Upper lobe of right lung (tissue), 1 donor: ENCODE measurements around the gene VDR. TPM values are rescaled to one million over a fixed set of nuclear protein-coding genes. Genes with fewer than 3 reads are reported as not detected.

ENCODE experiments used
- ATAC-seq: fragments of 200-7000 bp; cut with Tn5 transposase; one replicate; pipeline ENCODE4 v1.9.1; 2020; ENCODE audit warnings: mild to moderate bottlenecking, moderate library complexity
- DNase-seq: peaks from one replicate; pipeline ENCODE4 v3.0.0-alpha.2; 2020
- H3K27ac ChIP-seq: fragments of 200-600 bp; one replicate; pipeline ENCODE4 v1.8.0; 2022
- H3K27me3 ChIP-seq: fragments of 200-600 bp; one replicate; pipeline ENCODE4 v1.8.0; 2022; ENCODE audit warnings: mild to moderate bottlenecking
- H3K36me3 ChIP-seq: fragments of 200-600 bp; one replicate; pipeline ENCODE4 v1.8.0; 2022
- H3K4me1 ChIP-seq: fragments of 200-600 bp; one replicate; pipeline ENCODE4 v1.8.0; 2022
- H3K4me3 ChIP-seq: fragments of 200-600 bp; one replicate; pipeline ENCODE4 v1.8.0; 2022; ENCODE audit warnings: mild to moderate bottlenecking
- H3K9me3 ChIP-seq: fragments of 200-600 bp; one replicate; pipeline ENCODE4 v1.8.0; 2022
- intact Hi-C: fragments of 100-400 bp; cut with DNase I; formaldehyde crosslinking; loops from one replicate; pipeline ENCODE4 v1.11.0; 2022
- total RNA-seq: library from RNA; stranded (reverse); fragmentation: NEBNext Ultra II Directional; extraction: Animal tissue kit (Norgen Biotek cat#: 25700); gene quantifications from one replicate; pipeline ENCODE4 v1.2.1, GENCODE V29; 2021
- TF ChIP-seq, protein P1 (sequence below): fragments of 200-600 bp; IDR thresholded peaks from one replicate; pipeline ENCODE4 v1.8.0; 2022; ENCODE audit warnings: antibody characterized with exemption
- donor health status: DM: no; HTN: yes; CAD: no; lungs with severe emphysema.

The VDR gene
- total RNA-seq, 1 donor from 2014 or later: 28.7 TPM

DNA sequence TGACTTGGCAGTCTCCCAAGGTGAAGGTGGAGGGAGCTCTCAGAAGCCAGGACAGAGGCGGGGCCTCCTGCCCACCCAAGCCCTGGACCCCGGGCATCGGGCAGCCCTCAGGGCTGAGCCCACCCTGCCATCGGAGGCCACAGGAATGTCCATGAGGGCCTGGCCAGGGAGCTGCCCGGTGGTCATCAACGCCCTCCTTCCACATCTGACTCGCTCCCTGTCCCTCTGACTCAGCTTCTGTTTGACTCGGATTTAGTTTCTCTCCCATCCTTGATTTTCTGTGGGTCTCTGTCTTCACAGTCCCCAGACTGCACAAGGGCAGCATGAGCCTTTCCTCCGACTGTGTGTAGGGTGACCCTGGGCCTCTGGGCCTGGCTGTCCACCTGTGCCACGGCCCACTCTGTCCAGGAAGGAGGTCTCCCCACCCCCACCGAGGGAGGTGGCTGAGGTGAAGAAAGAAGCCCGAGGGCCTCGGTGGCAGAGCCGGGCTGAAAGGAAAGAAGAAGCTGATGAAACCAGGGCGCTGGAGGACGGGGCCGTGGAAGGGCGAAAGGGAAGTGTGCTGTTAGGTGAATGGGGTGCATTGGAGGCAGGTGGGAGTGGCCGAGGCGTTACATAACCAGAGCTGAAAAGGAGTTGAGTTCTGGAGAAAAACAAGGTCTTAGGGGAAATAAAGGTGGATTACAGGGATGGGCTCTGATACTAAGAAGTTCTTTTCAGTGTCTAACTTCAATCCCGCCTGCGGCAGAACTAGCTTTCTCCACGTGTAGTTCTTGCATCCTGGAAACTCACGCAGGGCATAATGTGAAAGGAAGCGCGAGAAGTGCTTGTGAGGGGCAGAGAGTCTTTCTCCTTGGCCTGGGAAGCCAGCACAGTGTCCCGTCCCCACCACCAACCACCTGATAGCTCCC lies 41.9 kb upstream of the VDR start:
- H3K4me3 ChIP-seq: no peak overlapping the region
- H3K27ac ChIP-seq: no peak overlapping the region
- H3K9me3 ChIP-seq: no peaks in the 10 kb centered on the region
- H3K27me3 ChIP-seq: peaks cover 6% of the 10 kb centered on the region
- peak; percentile 15 for ATAC-seq
- H3K36me3 ChIP-seq: no peaks in the 10 kb centered on the region
- intact Hi-C loops: no loop called here
- DNase-seq: no peak
- TF ChIP-seq, protein P1, sequence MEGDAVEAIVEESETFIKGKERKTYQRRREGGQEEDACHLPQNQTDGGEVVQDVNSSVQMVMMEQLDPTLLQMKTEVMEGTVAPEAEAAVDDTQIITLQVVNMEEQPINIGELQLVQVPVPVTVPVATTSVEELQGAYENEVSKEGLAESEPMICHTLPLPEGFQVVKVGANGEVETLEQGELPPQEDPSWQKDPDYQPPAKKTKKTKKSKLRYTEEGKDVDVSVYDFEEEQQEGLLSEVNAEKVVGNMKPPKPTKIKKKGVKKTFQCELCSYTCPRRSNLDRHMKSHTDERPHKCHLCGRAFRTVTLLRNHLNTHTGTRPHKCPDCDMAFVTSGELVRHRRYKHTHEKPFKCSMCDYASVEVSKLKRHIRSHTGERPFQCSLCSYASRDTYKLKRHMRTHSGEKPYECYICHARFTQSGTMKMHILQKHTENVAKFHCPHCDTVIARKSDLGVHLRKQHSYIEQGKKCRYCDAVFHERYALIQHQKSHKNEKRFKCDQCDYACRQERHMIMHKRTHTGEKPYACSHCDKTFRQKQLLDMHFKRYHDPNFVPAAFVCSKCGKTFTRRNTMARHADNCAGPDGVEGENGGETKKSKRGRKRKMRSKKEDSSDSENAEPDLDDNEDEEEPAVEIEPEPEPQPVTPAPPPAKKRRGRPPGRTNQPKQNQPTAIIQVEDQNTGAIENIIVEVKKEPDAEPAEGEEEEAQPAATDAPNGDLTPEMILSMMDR: no peak
- peaks cover 8% of the 10 kb centered on the region for H3K4me1 ChIP-seq

DNA sequence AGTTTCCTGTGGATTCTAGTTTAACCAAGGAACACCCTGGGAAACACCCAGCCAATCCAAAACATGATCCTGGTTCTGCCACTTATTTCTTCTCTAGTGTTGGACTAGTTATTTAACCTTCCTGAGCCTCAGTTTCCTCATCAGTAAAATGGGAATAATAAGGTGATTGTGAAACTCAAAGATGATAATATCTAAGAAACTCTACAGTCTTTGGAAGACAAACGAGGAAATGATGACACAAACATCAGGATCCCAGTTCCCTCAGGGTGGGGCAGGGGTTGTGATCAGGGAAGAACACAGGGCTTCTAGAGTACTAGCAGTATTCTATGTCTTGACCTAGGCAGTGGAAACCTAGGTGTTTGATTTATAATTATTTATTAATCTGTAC lies 40.5 kb upstream of the VDR start:
- intact Hi-C loops: no loop called here
- no peaks in the 10 kb centered on the region for H3K9me3 ChIP-seq
- ATAC-seq: no peak
- no peak for DNase-seq
- no peaks in the 10 kb centered on the region for H3K36me3 ChIP-seq
- TF ChIP-seq, protein P1: no peak
- H3K4me1 ChIP-seq: peaks cover 8% of the 10 kb centered on the region
- no peak overlapping the region for H3K27ac ChIP-seq
- peaks cover 9% of the 10 kb centered on the region for H3K27me3 ChIP-seq
- no peak overlapping the region for H3K4me3 ChIP-seq

DNA sequence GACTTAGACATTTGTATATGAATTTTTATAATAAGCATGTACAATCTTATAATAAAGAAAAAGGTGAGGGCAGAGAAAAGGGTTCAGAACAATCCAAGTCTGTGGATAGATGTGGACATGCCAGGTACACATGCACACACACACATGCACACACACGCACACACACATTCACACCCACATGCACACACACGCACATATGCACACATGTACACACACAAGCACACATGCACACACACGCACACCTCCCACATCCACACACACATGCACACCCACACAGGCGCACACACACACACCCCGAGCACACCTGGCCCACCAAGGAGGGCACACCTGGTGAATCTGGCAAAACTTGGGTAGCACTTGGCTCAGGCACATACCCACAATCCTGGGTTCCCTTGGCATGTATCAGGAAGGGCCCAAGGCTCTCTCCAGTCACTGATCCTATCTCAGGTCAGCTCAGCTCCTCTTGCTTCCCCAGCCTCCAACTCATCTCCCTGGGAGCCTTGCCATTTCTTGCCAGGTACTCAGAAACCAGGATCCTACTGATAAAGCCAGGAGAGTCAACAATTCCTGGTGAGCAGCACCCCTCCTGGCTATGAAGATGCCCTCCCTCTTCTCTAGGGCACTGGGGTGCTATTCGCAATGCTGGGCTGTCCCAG lies 40.0 kb upstream of the VDR start:
- H3K4me1 ChIP-seq: peaks cover 8% of the 10 kb centered on the region
- intact Hi-C loops: no loop called here
- H3K27me3 ChIP-seq: peaks cover 9% of the 10 kb centered on the region
- H3K36me3 ChIP-seq: no peaks in the 10 kb centered on the region
- no peak overlapping the region for H3K27ac ChIP-seq
- no peak for DNase-seq
- H3K4me3 ChIP-seq: no peak overlapping the region
- TF ChIP-seq, protein P1: no peak
- no peak for ATAC-seq
- no peaks in the 10 kb centered on the region for H3K9me3 ChIP-seq

DNA sequence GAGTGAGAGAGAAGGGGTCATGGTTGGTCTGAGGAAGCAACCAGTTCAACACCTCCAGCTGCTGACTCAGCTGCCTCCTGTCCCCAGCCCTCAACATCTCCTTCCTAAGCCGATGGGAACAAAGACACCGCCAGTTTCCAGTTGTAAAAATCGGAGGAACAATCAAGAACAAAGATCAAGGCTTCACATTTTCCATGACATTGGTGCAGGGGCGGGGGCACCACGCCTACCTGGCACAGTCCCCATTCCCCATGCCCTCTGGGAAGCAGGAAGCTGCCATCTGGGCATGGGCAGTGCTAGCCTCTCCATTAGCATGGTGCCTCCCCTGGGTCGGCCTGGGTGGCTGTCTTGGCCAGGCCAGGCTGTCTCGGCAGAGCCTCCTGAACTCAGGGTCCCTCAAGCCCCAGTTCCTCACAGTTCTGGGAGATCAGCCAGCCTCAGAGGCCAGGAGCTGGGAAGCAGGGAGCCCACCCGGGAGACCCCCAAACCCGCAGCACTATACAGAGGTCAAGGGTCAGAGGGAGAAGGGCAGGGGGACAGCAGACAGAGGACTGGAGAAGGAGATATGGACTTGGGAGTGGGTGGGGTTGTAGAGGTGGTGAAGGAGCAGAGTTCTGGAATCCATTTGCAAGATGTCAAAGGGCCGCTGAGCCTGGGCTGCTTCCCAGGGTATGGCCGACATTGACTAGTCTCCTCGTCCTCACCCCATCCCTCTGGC lies 39.0 kb upstream of the VDR start:
- H3K9me3 ChIP-seq: no peaks in the 10 kb centered on the region
- H3K27me3 ChIP-seq: peaks cover 9% of the 10 kb centered on the region
- H3K4me1 ChIP-seq: peaks cover 8% of the 10 kb centered on the region
- ATAC-seq: no peak
- no peak for DNase-seq
- intact Hi-C loops: no loop called here
- TF ChIP-seq, protein P1: no peak
- no peak overlapping the region for H3K27ac ChIP-seq
- H3K4me3 ChIP-seq: no peak overlapping the region
- no peaks in the 10 kb centered on the region for H3K36me3 ChIP-seq

DNA sequence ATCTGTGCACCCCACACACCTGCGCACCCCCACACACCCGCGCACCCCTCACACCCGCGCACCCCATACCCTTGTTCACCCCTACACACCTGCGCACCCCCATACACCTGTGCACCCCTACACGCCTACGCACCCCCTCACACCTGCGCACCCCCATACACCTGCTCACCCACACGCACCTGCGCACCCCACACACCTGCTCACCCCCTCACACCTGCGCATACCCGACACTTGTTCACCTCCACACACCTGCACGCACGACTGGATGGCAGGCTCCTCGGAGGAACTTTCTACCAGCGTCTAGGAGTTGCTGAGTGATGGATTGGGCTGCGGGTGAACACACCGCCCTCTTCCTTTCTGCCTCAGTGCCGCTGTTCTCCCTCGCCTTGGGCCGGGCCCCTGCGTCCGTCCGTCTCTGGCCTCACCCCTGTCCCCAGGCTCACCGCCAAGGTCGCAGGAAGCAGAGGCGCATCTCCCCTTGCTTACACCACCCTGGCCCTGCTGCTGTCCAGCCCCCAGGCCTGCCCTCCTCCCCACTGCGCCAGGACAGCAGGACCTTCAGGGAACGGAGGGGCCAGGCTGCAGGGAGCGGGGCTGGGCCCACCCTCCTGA lies 37.9 kb upstream of the VDR start:
- H3K36me3 ChIP-seq: no peaks in the 10 kb centered on the region
- peaks cover 8% of the 10 kb centered on the region for H3K4me1 ChIP-seq
- peaks cover 9% of the 10 kb centered on the region for H3K27me3 ChIP-seq
- intact Hi-C loops: no loop called here
- no peaks in the 10 kb centered on the region for H3K9me3 ChIP-seq
- peak; percentile 13 for ATAC-seq
- no peak overlapping the region for H3K27ac ChIP-seq
- H3K4me3 ChIP-seq: no peak overlapping the region
- TF ChIP-seq, protein P1: no peak
- DNase-seq: no peak
